ENCODE data around the gene LRRC71. TPM values are rescaled to one million over a fixed set of nuclear protein-coding genes. Genes with fewer than 3 reads are reported as not detected.

The LRRC71 gene
- total RNA-seq, 1 donor from 2014 or later = not detected

DNA sequence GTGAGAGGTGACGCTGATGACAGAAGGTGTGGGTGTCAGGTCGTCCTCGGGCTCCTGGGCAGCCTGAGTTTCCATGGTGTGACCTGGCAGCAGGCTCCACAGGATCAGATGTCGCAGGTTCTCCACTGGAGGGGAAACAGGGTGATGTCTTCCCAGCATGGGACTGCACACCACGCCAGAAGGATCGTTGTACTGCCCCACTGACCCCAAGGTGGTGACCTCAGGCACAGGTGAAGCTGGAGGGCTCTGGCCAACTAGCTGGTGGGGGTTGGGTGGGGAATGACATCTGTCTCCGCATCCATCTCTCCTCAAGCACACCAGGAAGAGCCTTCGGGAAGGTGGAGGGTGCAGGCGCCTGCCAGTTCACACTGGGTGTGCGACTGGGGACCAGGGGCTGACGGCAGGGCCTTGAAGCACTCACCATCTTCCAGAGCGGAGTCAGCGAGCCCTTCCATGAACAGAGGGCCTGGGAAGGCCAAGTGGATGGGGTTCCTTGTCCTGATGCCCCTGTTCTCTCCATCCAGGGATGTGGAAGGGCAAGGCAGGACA, 19.4 kb downstream of the LRRC71 start:
- DNase-seq (ENCODE audit: low read depth) (no peak), FAIRE-seq (no peak)
- H3K36me3 ChIP-seq (ENCODE audit: control insufficient read depth, insufficient read depth, low read length) = peaks cover 29% of the 10 kb centered on the region
- no peaks in the 10 kb centered on the region for H3K27me3 ChIP-seq (ENCODE audit: control insufficient read depth, insufficient read depth, low read length)
- no peak overlapping the region for H3K4me3 ChIP-seq (ENCODE audit: low read depth, low read length)
- TF ChIP-seq, protein P1, sequence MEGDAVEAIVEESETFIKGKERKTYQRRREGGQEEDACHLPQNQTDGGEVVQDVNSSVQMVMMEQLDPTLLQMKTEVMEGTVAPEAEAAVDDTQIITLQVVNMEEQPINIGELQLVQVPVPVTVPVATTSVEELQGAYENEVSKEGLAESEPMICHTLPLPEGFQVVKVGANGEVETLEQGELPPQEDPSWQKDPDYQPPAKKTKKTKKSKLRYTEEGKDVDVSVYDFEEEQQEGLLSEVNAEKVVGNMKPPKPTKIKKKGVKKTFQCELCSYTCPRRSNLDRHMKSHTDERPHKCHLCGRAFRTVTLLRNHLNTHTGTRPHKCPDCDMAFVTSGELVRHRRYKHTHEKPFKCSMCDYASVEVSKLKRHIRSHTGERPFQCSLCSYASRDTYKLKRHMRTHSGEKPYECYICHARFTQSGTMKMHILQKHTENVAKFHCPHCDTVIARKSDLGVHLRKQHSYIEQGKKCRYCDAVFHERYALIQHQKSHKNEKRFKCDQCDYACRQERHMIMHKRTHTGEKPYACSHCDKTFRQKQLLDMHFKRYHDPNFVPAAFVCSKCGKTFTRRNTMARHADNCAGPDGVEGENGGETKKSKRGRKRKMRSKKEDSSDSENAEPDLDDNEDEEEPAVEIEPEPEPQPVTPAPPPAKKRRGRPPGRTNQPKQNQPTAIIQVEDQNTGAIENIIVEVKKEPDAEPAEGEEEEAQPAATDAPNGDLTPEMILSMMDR (IDR thresholded peaks at IDR 0.05; ENCODE audit: insufficient read depth, low read length, severe bottlenecking) = no peak

DNA sequence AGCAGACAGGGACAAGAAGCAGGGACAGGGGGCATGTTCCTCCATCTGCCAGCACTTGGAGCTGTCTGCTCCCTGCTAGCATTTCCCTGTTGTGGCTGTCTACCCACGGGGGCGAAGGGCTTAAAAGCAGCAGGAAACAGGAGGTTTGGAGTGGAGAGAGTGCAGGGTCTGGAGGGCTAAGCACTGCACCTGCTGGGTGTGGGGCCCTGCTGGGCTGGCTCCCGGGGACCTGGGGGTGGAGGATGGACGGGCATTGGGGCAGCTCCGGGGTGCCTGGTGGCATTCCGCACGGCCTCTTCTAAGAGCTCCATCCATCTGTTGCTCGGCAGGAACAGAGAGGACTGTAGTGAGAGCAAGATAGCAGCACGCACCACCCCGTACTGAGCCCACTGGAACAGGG, 21.2 kb downstream of the LRRC71 start:
- DNase-seq (ENCODE audit: low read depth) (no peak), FAIRE-seq (no peak)
- Histone ChIP-seq H3K36me3 (ENCODE audit: control insufficient read depth, insufficient read depth, low read length) (peaks cover 34% of the 10 kb centered on the region), H3K27me3 (ENCODE audit: control insufficient read depth, insufficient read depth, low read length) (no peaks in the 10 kb centered on the region), H3K4me3 (ENCODE audit: low read depth, low read length) (no peak overlapping the region)
- TF ChIP-seq, protein P1 (IDR thresholded peaks at IDR 0.05; ENCODE audit: insufficient read depth, low read length, severe bottlenecking) = no peak

DNA sequence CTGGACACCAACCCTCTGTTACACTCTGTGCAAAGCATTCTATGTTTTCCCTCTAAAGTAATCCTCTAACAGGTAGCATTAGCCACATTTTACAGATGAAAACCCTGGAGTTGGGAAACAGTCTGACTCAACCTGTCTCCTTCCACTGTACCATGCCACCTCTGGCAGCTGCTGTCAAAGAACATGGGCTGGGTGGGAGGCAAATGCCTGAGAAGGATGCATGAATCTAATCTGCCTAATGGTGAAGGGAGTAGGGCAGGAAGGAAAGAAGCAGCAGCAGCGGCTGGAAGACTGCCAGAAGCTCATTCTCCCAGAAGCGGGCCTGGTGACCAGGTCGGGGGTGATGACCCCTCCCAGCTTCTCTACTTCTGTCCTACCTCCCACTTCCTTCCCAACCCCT, 21.7 kb downstream of the LRRC71 start:
- TF ChIP-seq, protein P1 (IDR thresholded peaks at IDR 0.05; ENCODE audit: insufficient read depth, low read length, severe bottlenecking) = no peak
- H3K27me3 ChIP-seq (ENCODE audit: control insufficient read depth, insufficient read depth, low read length) = no peaks in the 10 kb centered on the region
- FAIRE-seq = peak; percentile 40
- DNase-seq (ENCODE audit: low read depth) = no peak
- H3K4me3 ChIP-seq (ENCODE audit: low read depth, low read length) = no peak overlapping the region
- H3K36me3 ChIP-seq (ENCODE audit: control insufficient read depth, insufficient read depth, low read length) = peaks cover 35% of the 10 kb centered on the region

DNA sequence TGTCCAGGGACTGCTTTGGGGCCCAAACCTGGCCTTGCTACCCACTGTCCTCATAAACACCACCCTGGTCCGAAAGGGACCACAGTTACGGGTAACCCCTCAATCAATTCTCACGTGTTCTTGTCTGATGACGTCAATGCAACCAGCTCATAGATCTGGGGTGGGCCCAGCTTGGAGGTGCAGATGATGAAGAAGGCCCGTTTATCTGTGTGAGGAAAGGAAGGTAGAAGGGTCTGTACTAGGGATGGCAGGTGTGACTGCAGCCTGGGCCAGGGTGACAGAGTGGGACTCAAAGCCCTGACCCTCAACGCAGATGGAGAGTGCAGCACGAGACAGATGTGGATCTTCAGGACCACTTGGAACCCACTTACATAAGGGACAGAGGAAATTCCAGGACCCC, 22.1 kb downstream of the LRRC71 start:
- Histone ChIP-seq H3K4me3 (ENCODE audit: low read depth, low read length) (no peak overlapping the region), H3K36me3 (ENCODE audit: control insufficient read depth, insufficient read depth, low read length) (peaks cover 36% of the 10 kb centered on the region), H3K27me3 (ENCODE audit: control insufficient read depth, insufficient read depth, low read length) (no peaks in the 10 kb centered on the region)
- DNase-seq (ENCODE audit: low read depth) = no peak
- no peak for FAIRE-seq
- TF ChIP-seq, protein P1 (IDR thresholded peaks at IDR 0.05; ENCODE audit: insufficient read depth, low read length, severe bottlenecking) = no peak

DNA sequence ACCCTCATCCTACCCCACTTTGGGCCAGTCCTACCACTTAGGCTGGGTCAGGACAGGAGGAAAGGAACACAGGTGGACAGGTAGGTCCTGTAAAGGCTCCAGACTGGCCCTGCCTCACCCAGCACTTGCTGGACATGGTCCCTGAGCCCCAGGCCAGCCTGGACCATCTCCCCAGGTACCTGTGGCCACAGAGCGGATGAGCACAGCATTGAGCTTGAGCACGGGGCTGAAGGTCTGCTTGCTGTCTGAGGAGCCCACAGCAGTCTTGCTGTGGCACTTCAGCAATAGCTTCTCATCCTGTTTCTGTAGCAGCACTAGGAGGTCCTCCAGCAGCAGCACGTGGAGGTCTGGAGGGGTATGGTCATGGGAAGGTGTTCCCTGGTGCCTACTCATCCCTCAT, 23.3 kb downstream of the LRRC71 start:
- Histone ChIP-seq H3K36me3 (ENCODE audit: control insufficient read depth, insufficient read depth, low read length) (peaks cover 36% of the 10 kb centered on the region), H3K4me3 (ENCODE audit: low read depth, low read length) (no peak overlapping the region), H3K27me3 (ENCODE audit: control insufficient read depth, insufficient read depth, low read length) (no peaks in the 10 kb centered on the region)
- DNase-seq (ENCODE audit: low read depth) = no peak
- TF ChIP-seq, protein P1 (IDR thresholded peaks at IDR 0.05; ENCODE audit: insufficient read depth, low read length, severe bottlenecking) = no peak
- no peak for FAIRE-seq

DNA sequence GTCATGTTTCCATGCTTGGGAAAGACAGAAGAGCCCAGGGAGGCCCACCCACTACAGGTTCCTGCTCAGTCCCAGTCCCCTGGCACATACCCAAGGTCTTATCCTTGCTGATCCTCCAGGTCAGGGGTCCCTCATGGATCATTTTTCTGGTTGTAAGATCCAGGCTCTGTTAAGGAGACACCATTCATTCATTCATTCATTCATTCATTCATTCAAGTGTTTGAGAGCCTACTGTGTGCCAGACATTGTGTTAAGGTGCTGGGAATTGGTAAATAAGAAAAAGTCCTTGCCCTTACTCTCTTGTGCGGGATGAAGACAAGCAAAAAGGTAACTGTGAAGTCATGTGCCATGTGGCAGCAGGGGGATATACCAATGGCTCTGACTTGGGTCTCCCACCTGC, 23.8 kb downstream of the LRRC71 start:
- FAIRE-seq (peak; percentile 58), DNase-seq (ENCODE audit: low read depth) (no peak)
- no peak overlapping the region for H3K4me3 ChIP-seq (ENCODE audit: low read depth, low read length)
- TF ChIP-seq, protein P1 (IDR thresholded peaks at IDR 0.05; ENCODE audit: insufficient read depth, low read length, severe bottlenecking) = no peak
- H3K27me3 ChIP-seq (ENCODE audit: control insufficient read depth, insufficient read depth, low read length) = no peaks in the 10 kb centered on the region
- peaks cover 38% of the 10 kb centered on the region for H3K36me3 ChIP-seq (ENCODE audit: control insufficient read depth, insufficient read depth, low read length)
